C1 segment of cervical spinal cord (tissue), 14 donors: Measurements from ENCODE around the gene SRSF7.
"Not testable (repeated sequence)": the region's sequence is repeated elsewhere in the genome, so short reads cannot be mapped to it uniquely, and the experiment has no call there.

Experiments used
- DNase-seq, 14 donors: peaks; one replicate each; lab custom pipeline; 2025; lab: John Stamatoyannopoulos, UW

The SRSF7 gene

DNA sequence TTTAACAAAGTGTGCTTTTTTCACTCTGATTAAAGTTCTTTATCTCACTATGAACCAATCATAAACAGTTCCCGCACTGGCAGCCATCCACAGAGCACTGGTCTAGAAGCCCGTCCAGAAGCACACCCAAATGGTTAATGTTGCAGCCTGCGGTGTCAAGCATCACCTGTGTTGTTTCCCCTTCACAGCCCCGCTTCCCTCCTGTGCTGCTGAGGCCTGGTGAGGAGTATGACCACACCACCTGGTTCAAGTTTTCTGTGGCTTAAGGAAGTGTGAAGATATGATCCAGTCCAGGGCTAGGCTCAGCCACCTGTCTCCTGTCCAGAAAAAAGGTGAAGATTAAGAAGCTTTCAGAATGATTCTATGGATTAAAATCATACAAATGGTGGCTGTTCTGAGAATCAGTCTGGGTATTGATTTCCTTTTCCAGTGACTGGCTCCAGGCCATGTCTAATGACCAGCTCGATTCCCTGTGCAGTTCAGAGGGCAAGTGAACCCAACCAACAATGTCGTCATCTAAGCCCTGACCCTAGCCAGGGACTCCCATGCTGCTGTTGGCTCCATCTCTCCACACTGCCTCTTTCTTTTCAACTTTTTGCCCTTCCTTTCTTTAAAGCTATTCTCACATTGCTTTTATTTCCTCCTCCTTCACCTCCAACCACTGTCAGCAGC is 17.7 kb downstream of the SRSF7 start:
- no peak for DNase-seq

DNA sequence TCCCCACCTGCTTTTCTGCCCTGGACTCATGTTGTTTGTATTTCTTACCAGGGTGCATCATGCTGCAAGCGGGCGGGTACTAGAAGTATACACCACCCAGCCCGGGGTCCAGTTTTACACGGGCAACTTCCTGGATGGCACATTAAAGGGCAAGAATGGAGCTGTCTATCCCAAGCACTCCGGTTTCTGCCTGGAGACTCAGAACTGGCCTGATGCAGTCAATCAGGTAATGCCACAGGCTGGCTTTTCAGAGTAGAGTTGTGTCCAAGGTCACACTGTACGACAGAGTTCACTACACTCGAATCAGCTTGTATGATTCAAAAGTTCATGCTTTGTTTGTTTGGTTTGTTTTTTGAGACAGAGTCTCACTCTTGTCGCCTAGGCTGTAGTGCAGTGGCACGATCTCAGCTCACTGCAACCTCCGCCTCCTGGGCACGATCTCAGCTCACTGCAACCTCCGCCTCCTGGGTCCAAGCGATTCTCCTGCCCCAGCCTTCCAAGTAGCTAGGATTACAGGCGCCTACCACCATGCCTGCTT is 19.4 kb downstream of the SRSF7 start:
- no peak for DNase-seq

DNA sequence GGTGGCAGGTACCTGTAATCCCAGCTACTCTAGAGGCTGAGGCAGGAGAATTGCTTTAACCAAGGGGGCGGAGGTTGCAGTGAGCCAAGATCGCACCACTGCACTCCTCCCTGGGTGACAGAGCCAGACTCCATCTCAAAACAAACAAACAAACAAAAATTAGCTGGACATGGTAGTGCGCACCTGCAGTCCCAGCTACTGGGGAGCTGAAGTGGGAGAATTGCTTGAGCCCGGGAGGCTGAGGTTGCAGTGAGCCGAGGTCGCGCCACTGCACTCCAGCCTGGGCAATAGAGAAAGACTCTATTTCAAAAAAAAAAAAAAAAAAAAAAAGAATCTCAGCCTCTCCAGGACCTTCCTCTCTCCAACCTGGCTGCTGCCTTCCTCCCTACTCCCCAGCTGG is 20.1 kb downstream of the SRSF7 start:
- no peak for DNase-seq

DNA sequence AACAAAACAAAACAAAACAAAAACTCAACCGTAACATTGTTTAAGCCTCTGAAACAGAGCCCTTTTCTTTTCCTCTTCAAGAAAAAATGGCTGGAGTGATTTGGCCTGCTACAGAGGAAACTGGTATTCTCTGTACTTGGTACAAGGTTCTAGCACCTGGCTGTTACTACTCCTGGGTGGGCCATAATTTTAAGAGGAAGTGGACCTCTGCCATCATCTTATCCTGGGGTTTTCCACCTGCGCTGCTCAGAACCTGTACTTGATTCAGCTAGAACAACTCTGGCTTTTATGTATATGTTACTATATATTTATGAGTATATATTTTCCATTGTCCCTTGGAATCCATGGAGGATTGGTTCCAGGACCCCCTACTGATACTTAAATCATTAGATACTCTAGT is 22.5 kb downstream of the SRSF7 start:
- DNase-seq: no peak

DNA sequence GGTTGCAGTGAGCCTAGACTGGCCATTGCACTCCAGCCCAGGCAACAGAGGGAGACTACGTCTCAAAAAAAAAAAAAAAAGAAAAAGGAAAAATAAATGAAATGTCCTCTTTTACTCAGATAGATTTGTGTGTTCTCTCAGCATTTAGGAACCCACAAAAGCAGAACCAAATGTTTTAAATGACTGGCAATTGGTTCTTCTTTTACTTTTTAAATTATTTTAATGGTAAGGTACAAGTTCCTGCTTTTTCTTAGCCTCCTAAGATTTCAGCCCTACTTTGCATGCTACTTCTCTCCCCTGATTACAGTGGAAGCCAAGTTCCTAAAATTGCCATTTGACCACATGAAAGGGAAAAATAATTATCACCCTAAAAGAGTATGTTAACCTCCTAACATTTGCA is 23.5 kb downstream of the SRSF7 start:
- DNase-seq: no peak

DNA sequence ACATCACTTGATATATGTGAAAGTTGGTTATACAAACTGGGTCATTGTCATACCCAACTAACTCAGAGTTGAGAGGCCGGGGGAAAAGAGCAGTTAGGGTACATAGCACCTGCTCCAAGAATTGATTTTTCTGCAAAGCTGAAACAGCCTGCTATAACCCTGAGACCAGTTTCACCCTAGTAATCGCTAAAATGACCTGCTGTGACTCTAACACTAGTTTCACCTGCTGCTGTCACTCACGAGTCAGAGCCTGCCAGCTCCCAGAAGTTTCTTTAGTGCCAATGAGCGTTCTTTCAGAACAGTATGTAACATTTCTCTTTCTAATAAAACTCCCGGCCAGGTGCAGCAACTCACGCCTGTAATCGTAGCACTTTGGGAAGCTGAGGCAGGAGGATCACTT is 28.0 kb downstream of the SRSF7 start:
- DNase-seq: no peak

DNA sequence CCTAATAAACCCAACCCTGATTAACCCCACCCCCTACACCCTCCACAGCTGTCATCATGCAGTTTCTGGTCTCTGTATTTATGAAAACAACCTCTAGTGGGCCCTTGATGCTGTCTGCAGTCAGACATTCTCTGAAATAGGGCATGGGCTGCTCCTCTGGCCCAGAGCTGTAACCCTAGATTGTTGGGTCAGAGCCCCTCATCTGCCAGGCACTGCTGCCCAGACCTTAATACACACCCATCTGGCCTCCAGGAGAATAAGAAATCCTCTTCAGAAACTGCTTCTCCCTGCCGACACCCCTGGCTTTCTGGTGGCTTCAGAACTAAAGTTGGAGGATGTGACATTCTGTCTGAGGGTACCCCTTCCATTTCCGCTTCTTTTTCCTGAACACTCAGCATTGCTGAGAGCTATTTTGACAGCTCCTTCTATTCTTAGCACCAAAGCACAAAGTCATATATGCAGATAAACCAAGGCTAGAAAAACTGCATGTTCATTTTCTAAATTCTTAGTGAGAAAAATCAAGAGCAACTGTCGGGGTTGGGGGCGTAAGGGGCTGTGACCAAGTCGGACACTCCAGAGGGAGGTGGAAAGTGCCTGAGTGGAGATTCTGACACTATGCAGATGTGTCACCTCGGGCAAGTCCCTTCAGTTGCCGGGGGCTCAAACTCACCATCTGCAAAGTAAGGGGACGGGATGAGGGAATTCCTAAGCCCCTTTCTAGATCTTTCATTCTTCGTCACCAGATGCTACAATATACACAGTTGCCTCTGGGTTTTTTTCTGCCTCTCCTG is 28.7 kb downstream of the SRSF7 start:
- no peak for DNase-seq

DNA sequence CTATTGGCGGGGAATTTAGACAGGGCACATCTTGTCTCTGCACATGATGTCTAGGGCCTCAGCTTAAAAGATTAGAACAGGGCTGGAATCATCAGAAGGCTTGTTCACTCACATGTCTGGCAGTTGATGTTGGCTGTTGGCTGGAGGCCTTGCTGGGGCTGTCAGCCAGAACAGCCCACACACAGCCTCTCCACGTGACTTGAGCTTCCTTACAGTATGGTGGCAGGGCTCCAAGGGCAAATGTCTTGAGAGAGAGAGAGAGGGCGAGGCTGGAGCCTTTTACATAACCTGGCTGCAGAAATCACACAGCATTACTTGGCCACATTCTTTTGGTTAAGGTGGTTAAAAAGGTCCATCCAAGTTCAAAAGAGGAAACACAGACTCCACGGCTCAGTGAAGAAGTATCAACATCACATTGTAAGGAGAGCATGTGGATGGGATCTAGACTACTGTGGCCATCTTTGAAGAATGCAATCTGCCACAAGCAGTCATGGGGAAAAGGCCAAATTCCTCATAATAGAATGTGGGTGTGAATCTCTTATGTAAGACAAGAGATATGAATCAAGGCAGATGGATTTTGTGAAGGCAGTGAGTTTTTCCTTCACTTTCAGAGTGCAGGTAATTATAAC is 30.4 kb downstream of the SRSF7 start:
- DNase-seq: peak in 6 of 14 donors; percentile 2 to 93 (median 16)

DNA sequence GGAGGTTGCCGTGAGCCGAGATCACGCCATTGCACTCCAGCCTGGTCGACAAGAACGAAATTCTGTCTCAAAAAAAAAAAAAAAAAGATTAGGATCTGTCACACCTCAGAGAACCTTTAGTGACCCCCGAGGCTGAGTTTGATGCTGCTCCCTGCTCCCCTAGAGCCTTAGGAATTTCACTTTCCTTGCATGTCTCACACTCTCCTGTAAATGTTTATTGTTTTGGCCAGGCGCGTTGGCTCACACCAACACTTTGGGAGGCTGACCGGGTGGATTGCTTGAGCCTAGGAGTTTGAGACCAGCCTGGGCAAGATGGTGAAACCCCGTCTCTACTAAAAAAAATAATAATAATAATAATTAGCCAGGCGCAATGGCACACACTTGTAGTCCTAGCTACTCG is 31.5 kb downstream of the SRSF7 start:
- no peak for DNase-seq

DNA sequence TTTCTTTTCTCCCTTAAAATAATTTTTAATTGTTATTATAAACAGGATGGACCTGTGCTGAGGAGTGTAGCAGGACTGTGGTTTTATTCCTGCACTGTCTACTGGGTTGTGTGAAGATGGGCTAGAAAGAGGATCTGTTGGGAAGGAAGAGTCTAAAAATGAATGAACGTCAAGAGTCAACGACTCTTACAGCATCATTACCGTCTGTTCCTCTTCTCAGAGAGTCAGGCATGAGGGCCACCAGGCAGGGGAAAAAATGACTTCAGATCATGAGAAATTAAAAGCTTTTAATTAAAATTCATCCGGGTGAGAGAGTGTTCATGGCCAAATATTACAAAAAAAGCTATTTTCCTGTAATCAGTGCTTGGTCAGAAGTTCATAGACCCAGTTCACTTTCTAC is 32.6 kb downstream of the SRSF7 start:
- DNase-seq: no peak

DNA sequence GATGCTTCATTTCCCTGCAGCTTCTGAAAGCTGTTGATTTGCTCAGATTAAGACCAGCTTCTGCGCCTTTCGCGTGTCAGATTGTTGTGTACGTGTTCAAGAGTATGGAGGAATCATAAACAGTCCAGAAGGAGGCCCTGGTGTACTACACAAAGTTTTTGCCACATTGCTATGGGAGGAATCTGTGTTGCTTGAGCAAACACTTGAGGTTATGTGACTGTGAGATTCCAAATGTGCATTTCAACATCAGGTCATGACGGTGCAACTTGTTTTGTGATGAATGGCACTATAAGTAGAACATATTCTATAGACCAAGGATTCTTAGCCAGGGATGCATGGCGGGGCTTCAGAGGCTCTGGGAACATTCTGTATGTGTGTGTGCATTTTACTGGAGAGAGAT is 35.0 kb downstream of the SRSF7 start:
- no peak for DNase-seq

DNA sequence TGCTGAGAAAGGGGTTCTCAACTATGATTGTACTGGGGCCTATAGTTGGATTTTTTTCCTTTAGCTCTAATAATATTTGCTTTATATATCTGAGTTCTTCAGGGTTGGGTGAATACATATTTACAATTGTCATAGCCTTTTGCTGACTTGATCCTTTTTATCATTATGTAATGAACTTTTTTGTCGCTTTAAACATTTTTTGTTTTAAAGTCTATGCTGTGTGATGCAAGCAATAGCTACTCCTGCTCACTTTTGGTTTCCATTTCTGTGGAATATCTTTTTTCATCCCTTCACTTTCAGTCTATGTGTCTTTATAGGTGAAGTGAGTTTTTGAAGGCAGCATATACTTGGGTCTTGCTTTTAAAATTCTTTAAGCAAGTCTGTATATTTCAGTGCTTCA is 36.2 kb downstream of the SRSF7 start:
- not testable (repeated sequence) for DNase-seq

DNA sequence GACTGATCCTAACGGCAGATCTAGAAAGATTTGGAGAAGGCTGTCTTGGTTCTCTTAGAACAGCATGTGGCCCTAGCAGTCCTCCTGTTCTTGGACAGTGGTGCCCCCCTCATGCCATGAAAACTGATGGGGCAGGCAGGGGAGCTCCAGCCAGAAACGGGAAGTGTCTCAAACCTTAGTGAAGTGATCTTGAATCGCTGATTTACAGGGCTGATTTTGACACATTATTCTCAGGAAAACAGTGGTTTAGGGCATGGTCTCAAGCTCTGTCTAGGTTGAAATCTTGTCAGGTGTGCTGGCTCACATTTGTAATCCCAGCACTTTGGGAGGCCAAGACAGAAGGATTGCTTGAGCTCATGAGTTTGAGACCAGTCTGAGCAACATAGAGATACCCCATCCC is 37.8 kb downstream of the SRSF7 start:
- no peak for DNase-seq

DNA sequence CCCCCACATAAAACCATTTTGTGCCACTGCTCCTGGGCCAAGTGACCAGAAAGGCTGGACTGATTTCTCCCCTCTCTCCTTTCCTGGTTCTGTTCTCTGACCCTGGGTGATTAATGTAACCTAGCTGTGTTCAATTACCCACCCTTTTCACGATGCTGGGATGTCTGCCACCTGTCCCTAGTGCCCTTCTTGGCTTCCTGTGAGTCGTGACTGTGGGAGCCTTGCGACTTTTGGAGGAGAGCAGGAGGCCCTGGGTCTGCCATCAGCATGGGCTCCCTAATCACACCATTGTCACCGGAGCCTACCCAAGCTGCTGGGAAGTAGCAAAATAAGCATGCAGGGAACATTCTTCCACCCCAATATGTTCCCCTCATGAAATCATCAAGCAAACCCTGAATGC is 38.3 kb downstream of the SRSF7 start:
- no peak for DNase-seq

DNA sequence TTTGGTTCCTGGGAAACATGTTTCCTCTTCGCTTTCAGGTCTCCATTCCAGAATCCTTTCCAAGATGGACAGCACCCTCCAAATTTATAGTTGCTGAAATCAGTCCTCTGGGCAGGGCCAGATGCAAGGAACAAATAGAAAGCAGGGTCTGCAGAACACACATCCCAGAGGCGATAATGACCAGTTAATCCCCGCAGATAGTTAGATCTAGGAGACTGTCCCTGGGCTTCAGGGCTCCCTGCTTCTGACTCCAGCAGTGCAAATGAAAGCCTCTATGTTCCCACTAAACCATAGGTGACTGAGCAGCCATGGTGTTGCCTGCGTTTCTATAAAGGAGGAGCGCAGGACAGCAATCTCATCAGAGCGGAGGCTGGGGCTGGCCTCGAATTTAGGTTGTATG is 38.7 kb downstream of the SRSF7 start:
- no peak for DNase-seq

DNA sequence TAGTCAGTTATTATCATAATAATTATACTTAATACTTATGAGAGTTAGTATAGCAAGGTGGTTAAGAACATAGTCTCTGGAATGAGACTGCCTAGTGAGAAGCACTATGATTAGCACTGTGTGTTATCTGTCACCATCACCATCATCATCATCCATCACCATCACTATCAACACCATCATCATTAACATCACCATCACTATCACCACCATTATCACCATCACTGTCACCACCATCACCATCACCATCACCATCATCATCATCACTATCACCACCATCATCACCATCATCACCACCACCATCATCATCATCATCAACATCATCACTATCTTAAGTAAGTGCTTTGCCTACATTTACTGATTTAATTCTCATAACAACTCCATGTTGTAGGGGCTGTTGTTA is 39.6 kb downstream of the SRSF7 start:
- DNase-seq: no peak

DNA sequence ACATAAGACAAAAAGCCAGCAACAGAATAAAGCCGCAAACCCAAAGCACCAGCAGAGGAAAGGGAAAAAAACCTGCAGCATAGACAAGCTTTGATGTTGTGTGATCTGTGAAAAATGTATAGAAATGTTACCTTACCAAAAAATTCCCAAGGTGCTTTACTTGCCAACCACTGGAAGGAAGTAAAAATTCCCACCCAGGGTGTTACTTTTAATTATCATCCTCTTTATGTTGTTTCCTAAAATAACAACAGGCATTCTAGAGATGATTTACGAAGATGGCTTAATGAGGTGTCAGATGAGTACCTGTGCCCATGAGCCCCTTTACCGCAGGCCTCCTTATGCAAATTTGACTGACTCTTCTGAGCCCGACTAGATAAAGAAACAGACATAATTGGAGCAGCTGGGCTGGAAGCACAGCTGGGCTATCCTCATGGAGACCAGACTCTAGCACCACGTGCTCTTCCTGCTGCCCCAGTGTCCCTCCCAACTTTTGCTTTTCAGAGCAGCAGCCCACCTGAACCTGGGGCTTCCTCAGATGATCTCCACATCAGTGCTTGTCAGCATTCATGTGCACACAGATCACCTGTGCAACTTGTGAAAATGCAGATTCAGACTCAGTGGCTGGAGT is 41.5 kb downstream of the SRSF7 start:
- DNase-seq: no peak

DNA sequence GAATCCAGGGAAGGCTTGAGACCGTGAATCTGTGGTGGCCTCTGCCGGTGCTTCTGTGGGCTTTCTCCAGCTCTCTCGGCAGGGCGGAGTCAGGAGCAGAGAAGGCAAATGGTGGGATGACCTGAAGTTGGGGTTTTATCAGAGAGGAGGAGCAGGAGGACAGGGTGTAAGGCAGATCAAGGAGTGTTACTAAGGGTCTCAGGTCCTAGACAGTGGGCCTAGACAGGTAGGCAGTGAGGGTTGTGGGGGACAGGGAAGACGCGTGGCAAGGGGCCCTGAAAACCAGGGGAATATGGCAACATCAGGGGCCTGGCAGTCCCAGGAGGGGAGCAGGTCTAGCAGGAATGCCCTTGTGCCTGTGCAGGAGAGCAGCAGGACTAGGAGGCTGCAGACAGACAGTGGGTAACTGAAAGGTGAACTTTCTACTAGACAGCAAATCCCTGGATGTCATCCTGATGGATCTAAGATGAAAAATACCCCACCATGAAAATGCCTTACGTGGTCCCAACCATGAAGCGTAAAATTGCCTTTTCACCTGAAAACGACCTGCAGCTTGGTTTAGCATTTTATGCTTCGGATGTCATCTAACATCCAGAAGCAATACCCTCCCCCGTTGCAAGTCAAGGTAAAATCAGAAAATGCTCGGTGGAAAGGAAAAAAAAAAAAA is 42.1 kb downstream of the SRSF7 start:
- DNase-seq: no peak

DNA sequence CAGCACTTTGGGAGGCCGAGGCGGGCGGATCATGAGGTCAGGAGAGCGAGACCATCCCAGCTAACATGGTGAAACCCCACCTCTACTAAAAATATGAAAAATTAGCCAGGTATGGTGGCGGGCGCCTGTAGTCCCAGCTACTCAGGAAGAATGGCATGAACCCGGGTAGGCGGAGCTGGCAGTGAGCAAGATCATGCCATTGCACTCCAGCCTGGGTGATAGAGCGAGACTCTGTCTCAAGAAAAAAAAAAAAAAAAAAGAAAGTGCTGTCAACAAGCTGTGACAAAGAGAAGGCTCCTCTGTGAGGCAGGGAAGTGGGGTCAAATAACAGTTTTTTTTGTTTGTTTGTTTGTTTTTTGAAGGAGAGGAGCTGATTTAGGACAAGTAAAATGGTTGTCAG is 42.7 kb downstream of the SRSF7 start:
- DNase-seq: not testable (repeated sequence)

DNA sequence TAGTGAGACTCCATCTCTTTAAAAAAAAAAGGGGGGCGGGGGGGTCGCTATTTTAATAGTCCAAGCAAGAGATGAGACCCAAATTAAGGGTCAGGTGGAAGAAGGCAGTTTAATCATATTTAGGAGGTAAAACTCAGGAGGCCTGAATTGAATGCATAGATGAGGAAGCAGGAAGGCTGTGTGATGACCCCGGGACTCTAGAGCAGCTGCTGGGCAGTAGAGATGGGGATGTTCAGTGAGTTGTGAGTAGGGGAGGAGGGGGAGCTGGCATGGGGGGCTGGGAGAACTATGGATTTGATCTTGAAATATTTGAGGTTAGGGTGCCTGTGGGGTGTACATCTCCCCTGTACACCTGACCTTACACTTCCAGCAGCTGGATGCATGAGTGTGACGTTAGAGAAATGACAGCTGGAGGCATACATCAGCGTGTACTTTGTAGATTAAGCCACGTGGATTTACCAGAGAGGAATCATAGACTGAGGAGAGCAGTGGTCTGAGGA is 44.3 kb downstream of the SRSF7 start:
- DNase-seq: no peak

DNA sequence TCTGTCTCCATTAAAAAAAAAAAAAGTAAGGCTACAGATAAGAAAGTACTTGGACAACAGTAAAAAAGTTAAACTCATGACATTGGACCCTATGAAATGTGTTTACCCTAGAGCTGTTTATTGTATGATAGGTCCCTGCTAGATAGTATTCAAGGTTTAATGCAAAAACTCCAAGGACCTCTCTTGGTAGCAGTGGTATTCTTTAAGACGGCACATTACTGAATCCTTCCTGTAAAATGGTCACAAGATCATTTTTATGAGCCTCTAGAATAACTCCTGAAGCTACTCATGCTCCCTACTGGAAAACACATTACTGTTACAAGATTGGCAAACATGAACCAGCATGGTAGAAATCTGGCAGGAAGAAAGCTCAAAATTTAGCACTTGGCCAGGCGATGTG is 46.5 kb downstream of the SRSF7 start:
- no peak for DNase-seq
